GM18861 (cell line): ENCODE measurements around the gene LMTK3.

ENCODE experiments used
- ATAC-seq: cut with Tn5 transposase; IDR thresholded peaks from one replicate; pipeline ENCODE4 v1.9.1; 2021; ENCODE audit not compliant: unreplicated experiment

LMTK3 gene

GRCh38 chr19:48511800-48512503 is at the start of gene LMTK3:
Gene LMTK3 (minus strand): TSS chr19:48511835. CDS start chr19:48511576, 259 bp downstream.
- ATAC-seq, result no peak

- ATAC-seq, result no peak
Measured at GRCh38 chr19:48561412-48561811, 49.8 kb upstream of the LMTK3 start.

- ATAC-seq, result no peak
Measured at GRCh38 chr19:48560095-48560530, 48.5 kb upstream of the LMTK3 start.

- ATAC-seq, result no peak
Measured at GRCh38 chr19:48558018-48558684, 46.5 kb upstream of the LMTK3 start.

GRCh38 chr19:48556825-48557224 is 45.2 kb upstream of the LMTK3 start:
- ATAC-seq, result no peak

GRCh38 chr19:48556163-48556562 is 44.5 kb upstream of the LMTK3 start:
- no peak for ATAC-seq

GRCh38 chr19:48554385-48555091 is 42.9 kb upstream of the LMTK3 start:
- ATAC-seq, result no peak

GRCh38 chr19:48553676-48554384 is 42.2 kb upstream of the LMTK3 start:
- no peak for ATAC-seq

GRCh38 chr19:48552406-48553322 is 41.0 kb upstream of the LMTK3 start:
- ATAC-seq, result no peak

GRCh38 chr19:48551437-48552302 is 40.0 kb upstream of the LMTK3 start, which contains the start of gene SULT2B1:
Gene SULT2B1 (plus strand): TSS chr19:48552172. CDS start chr19:48552253, 81 bp downstream.
- ATAC-seq, result no peak

GRCh38 chr19:48549380-48549779 is 37.7 kb upstream of the LMTK3 start:
- no peak for ATAC-seq

- ATAC-seq, result no peak
Measured at GRCh38 chr19:48548253-48548911, 36.7 kb upstream of the LMTK3 start.

GRCh38 chr19:48547722-48548121 is 36.1 kb upstream of the LMTK3 start:
- ATAC-seq, result no peak

- ATAC-seq, result no peak
Measured at GRCh38 chr19:48544856-48545750, 33.5 kb upstream of the LMTK3 start.

- ATAC-seq, result no peak
Measured at GRCh38 chr19:48543121-48543710, 31.6 kb upstream of the LMTK3 start.

GRCh38 chr19:48541813-48542212 is 30.2 kb upstream of the LMTK3 start:
- ATAC-seq, result no peak

- ATAC-seq, result no peak
Measured at GRCh38 chr19:48540110-48540509, 28.5 kb upstream of the LMTK3 start.
